Caco-2 (cell line): Measurements from ENCODE around the gene HSPE1. TPM values are rescaled to one million over a fixed set of nuclear protein-coding genes. Genes with fewer than 3 reads are reported as not detected.

ENCODE experiments used
- BruUV-seq: library from RNA; stranded (reverse); fragments of 400-500 nt; replicated peaks from 2 replicates; lab custom pipeline; 2021; lab: Mats Ljungman, UMichigan
- CTCF ChIA-PET: fragments of 300-600 bp; sonication (Branson Sonifier 250); formaldehyde crosslinking; loops from one replicate; lab custom pipeline; 2022; ENCODE audit warnings: antibody characterized with exemption; lab: Charles Lee
- POLR2A ChIA-PET: fragments of 300-600 bp; sonication (Branson Sonifier 250); formaldehyde crosslinking; loops from one replicate; lab custom pipeline; 2022; ENCODE audit warnings: antibody characterized with exemption; lab: Charles Lee
- DNase-seq, 2 experiments: peaks; one replicate each; pipeline versions ENCODE4 v3.0.0 to v3.0.0-alpha.2; 2020 to 2022
- H3K27me3 ChIP-seq: replicated peaks from 2 replicates; pipeline ENCODE4 v1.6.0; 2011; ENCODE audit warnings: low read length; ENCODE audit not compliant: control insufficient read depth, insufficient read depth
- H3K36me3 ChIP-seq: 2 replicates; pipeline ENCODE4 v1.5.1; 2011; ENCODE audit warnings: low read length; ENCODE audit not compliant: control insufficient read depth, insufficient read depth
- H3K4me1 ChIP-seq: fragments of 250-450 bp; sonication (Bioruptor Pico); 2 replicates; pipeline ENCODE4 v1.5.1; 2020; ENCODE audit warnings: mild to moderate bottlenecking
- H3K4me3 ChIP-seq: 2 replicates; pipeline ENCODE4 v1.5.1; 2011; ENCODE audit warnings: low read depth, mild to moderate bottlenecking, control low read depth, low read length
- H3K9me3 ChIP-seq: fragments of 250-450 bp; sonication (Bioruptor Pico); 2 replicates; pipeline ENCODE4 v1.5.1; 2020; ENCODE audit warnings: mild to moderate bottlenecking, moderate library complexity
- H3K27ac Mint-ChIP-seq: one replicate; pipeline ENCODE4 v1.8.0; 2022; ENCODE audit warnings: mixed read lengths; ENCODE audit not compliant: unreplicated experiment
- H3K27me3 Mint-ChIP-seq: one replicate; pipeline ENCODE4 v1.8.0; 2022; ENCODE audit warnings: mixed read lengths; ENCODE audit not compliant: insufficient read depth, unreplicated experiment
- H3K36me3 Mint-ChIP-seq: one replicate; pipeline ENCODE4 v1.8.0; 2022; ENCODE audit warnings: mild to moderate bottlenecking, mixed read lengths; ENCODE audit not compliant: insufficient read depth, unreplicated experiment
- H3K4me1 Mint-ChIP-seq: one replicate; pipeline ENCODE4 v1.8.0; 2022; ENCODE audit warnings: low read depth, mixed read lengths; ENCODE audit not compliant: unreplicated experiment
- H3K4me3 Mint-ChIP-seq: one replicate; pipeline ENCODE4 v1.8.0; 2022; ENCODE audit warnings: mild to moderate bottlenecking, moderate library complexity, mixed read lengths; ENCODE audit not compliant: unreplicated experiment
- H3K9me3 Mint-ChIP-seq: one replicate; pipeline ENCODE4 v1.8.0; 2022; ENCODE audit warnings: mixed read lengths; ENCODE audit not compliant: unreplicated experiment
- CTCF ChIP-seq, 2 experiments: fragments of 200-600 bp in 1 of 2; IDR thresholded peaks; 1 replicate in 1 of 2; 2 replicates in 1 of 2; pipeline versions ENCODE4 v1.5.1 to v1.8.0; 2011 to 2022; ENCODE audit warnings: antibody characterized with exemption in 1 of 2, control low read depth in 1 of 2, inconsistent platforms in 1 of 2, low read depth in 1 of 2, low read length in 1 of 2, mild to moderate bottlenecking in 1 of 2, moderate library complexity in 1 of 2; ENCODE audit not compliant: insufficient read depth in 1 of 2, severe bottlenecking in 1 of 2, unreplicated experiment in 1 of 2
- intact Hi-C: fragments of 100-400 bp; cut with micrococcal nuclease; formaldehyde crosslinking; loops from one replicate; pipeline ENCODE4 v1.10.0; 2022; ENCODE audit not compliant: unreplicated experiment
- total RNA-seq: library from RNA; stranded (reverse); gene quantifications from 2 replicates; pipeline ENCODE4 v1.2.3, GENCODE V29; 2022

The HSPE1 gene
- total RNA-seq, 1 experiment from 2014 or later, result 340 TPM

GRCh38 chr2:197461057-197461456 lies 39.1 kb upstream of the HSPE1 start:
- H3K27me3 ChIP-seq, result no peaks in the 10 kb centered on the region
- DNase-seq, result no peak
- H3K36me3 ChIP-seq, result no peaks in the 10 kb centered on the region; the same call in 1 of the 2 replicates
- Mint-ChIP-seq H3K36me3 (peaks cover 31% of the 10 kb centered on the region), H3K4me3 (peak overlapping the region; percentile 34), H3K4me1 (peaks cover 30% of the 10 kb centered on the region), H3K9me3 (no peaks in the 10 kb centered on the region), H3K27ac (peak overlapping the region; percentile 92), H3K27me3 (no peaks in the 10 kb centered on the region)
- intact Hi-C loops, result loop anchor here (1.0 to 2.0 kb wide), 3 partner anchors 8 to 26 kb away; partner anchors contain the start of genes COQ10B and SF3B1
- ChIA-PET CTCF (interaction anchor here (0.6 kb wide), 1 partner anchor 18 kb away, joined by 9 read pairs; no protein-coding TSS in a partner anchor), POLR2A (interaction anchor here (1.7 to 2.4 kb wide), 3 partner anchors 10 to 39 kb away, joined by 4 to 15 read pairs (median 11); partner anchors contain the start of genes HSPD1, HSPE1 and SF3B1)
- TF ChIP-seq CTCF (IDR thresholded peaks at IDR 0.05; ENCODE audit: insufficient read depth in 1 of 2, low read depth in 1 of 2, low read length in 1 of 2, severe bottlenecking in 1 of 2, unreplicated experiment in 1 of 2), result no peak
- BruUV-seq, result no TSS peak
- H3K9me3 ChIP-seq, result no peaks in the 10 kb centered on the region
- peaks cover 18% of the 10 kb centered on the region for H3K4me1 ChIP-seq
- no peak overlapping the region for H3K4me3 ChIP-seq

GRCh38 chr2:197464175-197464574 lies 36.0 kb upstream of the HSPE1 start:
- Mint-ChIP-seq H3K36me3 (peaks cover 54% of the 10 kb centered on the region), H3K4me1 (peaks cover 22% of the 10 kb centered on the region), H3K27me3 (no peaks in the 10 kb centered on the region), H3K27ac (no peak overlapping the region), H3K4me3 (no peak overlapping the region), H3K9me3 (no peaks in the 10 kb centered on the region)
- POLR2A ChIA-PET, result interaction anchor here (1.0 to 1.8 kb wide), 2 partner anchors 11 to 36 kb away, joined by 7 to 9 read pairs; partner anchors contain the start of genes HSPD1 and HSPE1
- TF ChIP-seq CTCF (IDR thresholded peaks at IDR 0.05; ENCODE audit: insufficient read depth in 1 of 2, low read depth in 1 of 2, low read length in 1 of 2, severe bottlenecking in 1 of 2, unreplicated experiment in 1 of 2), result no peak
- Histone ChIP-seq H3K4me3 (no peak overlapping the region), H3K9me3 (no peaks in the 10 kb centered on the region), H3K27me3 (no peaks in the 10 kb centered on the region), H3K36me3 (no peaks in the 10 kb centered on the region; the same call in 1 of the 2 replicates), H3K4me1 (peaks cover 18% of the 10 kb centered on the region)
- DNase-seq, result no peak
- intact Hi-C loops, result no loop called here
- no TSS peak for BruUV-seq
- CTCF ChIA-PET, result no interaction called here

- no peak overlapping the region for H3K27ac Mint-ChIP-seq
- no peak overlapping the region for H3K4me3 Mint-ChIP-seq
- H3K4me1 Mint-ChIP-seq, result no peaks in the 10 kb centered on the region
- intact Hi-C loops, result no loop called here
- H3K27me3 Mint-ChIP-seq, result no peaks in the 10 kb centered on the region
- Histone ChIP-seq H3K9me3 (no peaks in the 10 kb centered on the region; the same call in 1 of the 2 replicates), H3K4me1 (no peaks in the 10 kb centered on the region), H3K4me3 (no peak overlapping the region), H3K36me3 (no peaks in the 10 kb centered on the region; the same call in 1 of the 2 replicates), H3K27me3 (no peaks in the 10 kb centered on the region)
- peaks cover 47% of the 10 kb centered on the region for H3K36me3 Mint-ChIP-seq
- CTCF ChIA-PET, result no interaction called here
- no peaks in the 10 kb centered on the region for H3K9me3 Mint-ChIP-seq
- DNase-seq, result no peak
- no peak for TF ChIP-seq CTCF (IDR thresholded peaks at IDR 0.05; ENCODE audit: insufficient read depth in 1 of 2, low read depth in 1 of 2, low read length in 1 of 2, severe bottlenecking in 1 of 2, unreplicated experiment in 1 of 2)
- no TSS peak for BruUV-seq
- POLR2A ChIA-PET, result no interaction called here
Observed at GRCh38 chr2:197472166-197472565, 28.0 kb upstream of the HSPE1 start.
